IPS-18c (cell line): Measurements from ENCODE around the gene AEBP2.
A peak's percentile ranks its signal among the peaks of the same experiment; 100 is the strongest.
"Not testable (repeated sequence)": the region's sequence is repeated elsewhere in the genome, so short reads cannot be mapped to it uniquely, and the experiment has no call there.

Source experiments
- H3K4me3 ChIP-seq: 2 replicates; pipeline ENCODE4 v1.7.0; 2013; ENCODE audit warnings: low read depth, mild to moderate bottlenecking, low read length, moderate library complexity; ENCODE audit not compliant: insufficient read depth
- H3K9me3 ChIP-seq: one replicate; pipeline ENCODE4 v1.6.1; 2013; ENCODE audit warnings: mild to moderate bottlenecking, low read length, moderate library complexity; ENCODE audit not compliant: control insufficient read depth, insufficient read depth

AEBP2 gene

GRCh38 chr12:19413582-19413981, 25.7 kb upstream of the AEBP2 start:
- H3K4me3 ChIP-seq: not testable (repeated sequence)

GRCh38 chr12:19415563-19415962, 23.7 kb upstream of the AEBP2 start:
- no peaks in the 10 kb centered on the region for H3K9me3 ChIP-seq

More at GRCh38 chr12:19413582-19413981, 25.7 kb upstream of the AEBP2 start:
- H3K9me3 ChIP-seq: not testable (repeated sequence)

GRCh38 chr12:19419086-19419485, 20.2 kb upstream of the AEBP2 start:
- no peaks in the 10 kb centered on the region for H3K9me3 ChIP-seq
- H3K4me3 ChIP-seq: no peak overlapping the region

More at GRCh38 chr12:19415563-19415962, 23.7 kb upstream of the AEBP2 start:
- H3K4me3 ChIP-seq: no peak overlapping the region

GRCh38 chr12:19421503-19422282, 17.6 kb upstream of the AEBP2 start:
- Histone ChIP-seq H3K4me3 (no peak overlapping the region), H3K9me3 (peaks cover 2% of the 10 kb centered on the region)

DNA sequence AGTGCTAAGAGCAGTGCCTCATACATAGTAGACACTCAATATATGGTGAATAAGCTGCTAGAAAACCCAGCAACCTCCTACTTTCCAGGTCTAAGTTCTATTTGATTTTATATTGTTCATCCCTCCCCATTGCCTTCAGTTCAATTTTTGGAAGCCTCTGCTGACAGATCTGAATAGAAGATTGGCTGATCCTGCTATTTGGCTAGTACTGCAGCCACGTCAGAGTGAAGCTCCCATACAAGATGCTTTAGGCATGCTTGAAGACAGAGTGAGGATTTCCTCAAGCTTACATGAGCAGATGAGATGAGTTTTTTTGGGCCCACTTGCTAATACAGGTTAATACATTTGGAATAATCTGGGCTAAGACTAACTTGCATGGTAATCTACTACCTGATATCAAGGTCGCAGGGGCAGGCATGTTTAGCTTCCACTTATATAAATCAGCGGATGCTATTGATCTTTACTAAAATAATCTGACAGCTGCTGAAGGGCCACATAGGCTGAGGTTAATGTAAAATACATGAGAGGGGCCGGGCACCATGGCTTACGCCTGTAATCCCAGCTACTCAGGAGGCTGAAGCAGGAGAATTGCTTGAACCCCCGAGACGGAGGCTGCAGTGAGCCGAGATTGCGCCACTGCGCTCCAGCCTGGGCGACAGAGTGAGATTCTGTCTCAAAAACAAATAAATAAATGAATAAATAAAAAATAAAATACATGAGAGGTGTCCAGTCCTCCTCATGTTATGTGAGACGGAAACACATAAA, 15.9 kb upstream of the AEBP2 start:
- peaks cover 2% of the 10 kb centered on the region for H3K9me3 ChIP-seq
- no peak overlapping the region for H3K4me3 ChIP-seq

- Histone ChIP-seq H3K9me3 (peaks cover 4% of the 10 kb centered on the region), H3K4me3 (no peak overlapping the region)
Measured at GRCh38 chr12:19428246-19428645, 11.0 kb upstream of the AEBP2 start.

DNA sequence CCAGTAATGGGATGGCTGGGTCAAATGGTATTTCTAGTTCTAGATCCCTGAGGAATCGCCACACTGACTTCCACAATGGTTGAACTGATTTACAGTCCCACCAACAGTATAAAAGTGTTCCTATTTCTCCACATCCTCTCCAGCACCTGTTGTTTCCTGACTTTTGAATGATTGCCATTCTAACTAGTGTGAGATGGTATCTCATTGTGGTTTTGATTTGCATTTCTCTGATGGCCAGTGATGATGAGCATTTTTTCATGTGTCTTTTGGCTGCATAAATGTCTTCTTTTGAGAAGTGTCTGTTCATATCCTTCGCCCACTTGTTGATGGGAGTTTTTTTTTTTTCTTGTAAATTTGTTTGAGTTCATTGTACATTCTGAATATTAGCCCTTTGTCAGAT, 9.8 kb upstream of the AEBP2 start:
- not testable (repeated sequence) for H3K4me3 ChIP-seq, H3K9me3 ChIP-seq

- Histone ChIP-seq H3K9me3 (peaks cover 4% of the 10 kb centered on the region), H3K4me3 (no peak overlapping the region)
Measured at GRCh38 chr12:19430988-19431387, 8.3 kb upstream of the AEBP2 start.

DNA sequence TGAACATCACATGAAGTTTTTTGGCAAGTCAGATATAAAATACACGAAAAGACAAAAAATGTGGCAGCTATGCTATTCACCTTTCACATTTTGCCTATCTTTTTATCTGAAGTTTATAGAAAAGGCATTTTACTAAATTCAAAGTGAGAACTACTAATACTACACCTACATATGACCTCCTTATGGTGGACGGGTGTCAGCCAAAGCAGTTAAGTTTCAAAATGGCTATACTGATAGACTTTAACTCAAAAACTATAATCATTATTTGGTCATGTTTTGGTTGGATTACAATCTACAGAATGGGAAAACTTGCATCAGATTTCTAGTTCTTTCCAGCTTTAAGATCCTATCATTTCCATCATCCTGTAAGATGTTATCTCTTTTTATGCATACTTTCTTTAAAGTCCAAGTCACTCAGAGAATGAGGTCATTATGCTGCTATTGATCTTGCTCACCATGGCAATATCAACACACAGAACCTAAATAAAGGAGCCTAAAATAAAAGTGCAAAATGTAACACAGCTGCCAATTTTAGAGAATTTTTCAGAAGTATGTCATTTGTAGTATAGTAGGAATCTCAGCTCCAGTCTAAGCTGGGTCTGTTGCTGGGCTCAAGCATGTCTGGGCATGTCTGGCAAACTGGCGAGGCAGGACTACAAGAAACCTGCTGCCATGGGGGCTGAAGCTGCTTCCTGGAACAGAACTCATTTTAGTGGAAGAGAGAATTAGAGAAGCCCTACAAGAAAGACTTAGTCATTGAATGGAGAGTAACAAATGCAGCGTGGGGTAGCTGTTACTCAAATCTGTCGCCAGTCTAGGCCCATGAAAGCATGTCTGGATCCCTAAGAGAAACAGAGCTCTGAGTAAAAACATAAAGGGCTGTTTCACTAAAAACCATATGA, 7.6 kb upstream of the AEBP2 start:
- Histone ChIP-seq H3K9me3 (peaks cover 2% of the 10 kb centered on the region), H3K4me3 (no peak overlapping the region)

- Histone ChIP-seq H3K4me3 (no peak overlapping the region), H3K9me3 (peaks cover 2% of the 10 kb centered on the region)
Measured at GRCh38 chr12:19432309-19433170, 6.8 kb upstream of the AEBP2 start.

DNA sequence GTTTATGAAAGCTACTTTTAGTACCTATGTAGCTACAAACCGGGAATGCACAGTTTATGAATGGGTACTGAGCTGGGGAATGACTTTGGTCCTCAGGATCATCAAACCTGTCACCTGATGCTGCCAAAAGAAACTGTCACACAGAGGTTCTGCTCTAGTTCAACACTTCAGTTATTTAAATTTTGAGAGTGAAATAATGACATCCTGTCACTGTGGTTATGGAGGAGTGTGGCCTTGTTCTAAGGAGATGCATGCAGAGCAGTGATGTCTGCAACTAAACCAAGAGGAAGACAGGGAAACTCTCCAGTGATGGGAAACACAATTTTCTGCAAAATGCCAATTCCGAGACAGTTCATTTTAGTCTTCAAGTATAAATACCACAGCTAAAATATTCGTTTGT, 4.8 kb upstream of the AEBP2 start:
- H3K9me3 ChIP-seq: no peaks in the 10 kb centered on the region
- no peak overlapping the region for H3K4me3 ChIP-seq

DNA sequence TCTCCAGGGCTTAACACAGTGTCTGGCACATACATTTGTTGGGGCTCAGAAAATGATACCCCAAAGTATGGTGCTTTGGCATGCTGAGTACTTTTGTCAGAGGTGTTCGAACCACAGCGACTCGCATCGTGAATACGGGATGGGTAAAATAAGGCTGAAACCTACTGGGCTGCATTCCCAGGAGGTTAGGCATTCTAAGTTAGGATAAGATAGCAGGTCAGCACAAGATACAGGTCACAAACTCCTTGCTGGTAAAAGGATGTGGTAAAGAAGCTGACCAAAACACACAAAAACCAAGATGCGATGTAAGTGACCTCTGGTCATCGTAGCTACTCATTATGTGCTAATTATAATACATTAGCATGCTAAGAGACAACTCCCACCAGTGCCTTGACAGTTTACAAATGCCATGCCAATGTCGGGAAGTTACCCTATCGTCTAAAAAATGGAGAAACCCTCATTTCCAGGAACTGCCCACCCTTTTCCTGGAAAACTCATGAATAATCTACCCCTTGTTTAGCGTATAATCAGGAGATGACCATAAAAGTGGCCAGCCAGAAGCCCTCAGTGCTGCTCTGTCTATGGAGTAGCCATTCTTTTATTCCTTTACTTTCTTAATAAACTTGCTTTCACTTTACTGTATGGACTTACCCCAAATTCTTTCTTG, 3.3 kb upstream of the AEBP2 start:
- Histone ChIP-seq H3K4me3 (no peak overlapping the region), H3K9me3 (no peaks in the 10 kb centered on the region)

DNA sequence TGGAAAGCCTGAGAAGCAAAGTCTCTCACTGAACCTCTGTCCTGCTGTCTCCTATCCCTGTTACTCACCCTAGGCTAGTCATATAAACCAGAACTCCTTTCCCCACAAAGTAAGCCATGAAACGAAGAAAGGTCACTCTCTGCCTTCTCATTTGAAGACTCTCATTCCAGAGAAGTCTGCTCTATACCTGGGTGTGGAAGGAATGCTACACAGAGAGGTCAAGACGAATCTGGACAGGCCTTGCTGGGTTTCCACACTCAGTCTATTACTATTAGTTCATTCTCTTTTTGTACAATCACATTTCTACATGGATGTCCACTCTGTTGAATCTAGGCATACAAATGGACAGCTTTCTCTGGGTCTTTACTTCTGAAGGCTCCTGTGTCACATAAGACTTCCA, 2.4 kb upstream of the AEBP2 start:
- H3K9me3 ChIP-seq: no peaks in the 10 kb centered on the region
- no peak overlapping the region for H3K4me3 ChIP-seq

GRCh38 chr12:19437996-19438395, 1.3 kb upstream of the AEBP2 start:
- no peak overlapping the region for H3K4me3 ChIP-seq
- H3K9me3 ChIP-seq: no peaks in the 10 kb centered on the region

GRCh38 chr12:19440019-19440858, 947 bp downstream of the AEBP2 start:
- Histone ChIP-seq H3K9me3 (no peaks in the 10 kb centered on the region), H3K4me3 (peak overlapping the region; percentile 96)
